ENCODE results near the gene SEMA7A.
A peak's percentile ranks its signal among the peaks of the same experiment; 100 is the strongest.
"Not testable (repeated sequence)": the region's sequence is repeated elsewhere in the genome, so short reads cannot be mapped to it uniquely, and the experiment has no call there.

Gene SEMA7A

GRCh38 chr15:74433592-74434262, at the start of gene SEMA7A:
Gene SEMA7A (minus strand): TSS chr15:74433958. CDS start chr15:74433918, 40 bp downstream.
- H3K4me1 Mint-ChIP-seq = peaks cover 86% of the 10 kb centered on the region
- H3K27ac Mint-ChIP-seq = peak within 1 kb of the TSS; percentile 61 to 92
- H3K9me3 Mint-ChIP-seq = no peaks in the 10 kb centered on the region
- peak within 1 kb of the TSS; percentile 92 to 95 for H3K4me3 Mint-ChIP-seq
- DNase-seq (peak; percentile 83 to 85), ATAC-seq (peak; percentile 89)
- no peaks in the 10 kb centered on the region for H3K27me3 Mint-ChIP-seq

GRCh38 chr15:74482661-74483060, 48.9 kb upstream of the SEMA7A start:
- H3K27me3 Mint-ChIP-seq = no peaks in the 10 kb centered on the region

GRCh38 chr15:74480364-74480763, 46.6 kb upstream of the SEMA7A start:
- DNase-seq, H3K27me3 Mint-ChIP-seq, ATAC-seq, H3K4me3 Mint-ChIP-seq, H3K9me3 Mint-ChIP-seq, H3K4me1 Mint-ChIP-seq: not testable (repeated sequence)
- H3K27ac Mint-ChIP-seq = peak overlapping the region in 1 of 2 donors; percentile 42

More at GRCh38 chr15:74482661-74483060, 48.9 kb upstream of the SEMA7A start:
- DNase-seq = no peak
- no peak overlapping the region for H3K27ac Mint-ChIP-seq
- H3K4me1 Mint-ChIP-seq = peaks cover 3% of the 10 kb centered on the region
- ATAC-seq = no peak
- no peak overlapping the region for H3K4me3 Mint-ChIP-seq
- no peaks in the 10 kb centered on the region for H3K9me3 Mint-ChIP-seq

- H3K27ac Mint-ChIP-seq, ATAC-seq, H3K4me3 Mint-ChIP-seq, H3K27me3 Mint-ChIP-seq, DNase-seq, H3K4me1 Mint-ChIP-seq, H3K9me3 Mint-ChIP-seq: not testable (repeated sequence)
Measured at GRCh38 chr15:74471621-74472020, 37.9 kb upstream of the SEMA7A start.

- ATAC-seq = no peak
- peak overlapping the region in 1 of 2 donors; percentile 34 for H3K27ac Mint-ChIP-seq
- no peaks in the 10 kb centered on the region for H3K4me1 Mint-ChIP-seq
- no peak overlapping the region for H3K4me3 Mint-ChIP-seq
- H3K9me3 Mint-ChIP-seq = no peaks in the 10 kb centered on the region
- no peaks in the 10 kb centered on the region for H3K27me3 Mint-ChIP-seq
- DNase-seq = no peak
Measured at GRCh38 chr15:74470631-74471395, 37.1 kb upstream of the SEMA7A start.

GRCh38 chr15:74468341-74469032, 34.7 kb upstream of the SEMA7A start:
- H3K27me3 Mint-ChIP-seq = no peaks in the 10 kb centered on the region
- no peak overlapping the region for H3K27ac Mint-ChIP-seq
- DNase-seq = no peak
- H3K9me3 Mint-ChIP-seq = peaks cover 9 to 10% of the 10 kb centered on the region in 2 donors
- H3K4me3 Mint-ChIP-seq = no peak overlapping the region
- ATAC-seq = no peak
- H3K4me1 Mint-ChIP-seq = peaks cover 21% of the 10 kb centered on the region

GRCh38 chr15:74466570-74466969, 32.8 kb upstream of the SEMA7A start:
- H3K27me3 Mint-ChIP-seq = no peaks in the 10 kb centered on the region
- peaks cover 9 to 10% of the 10 kb centered on the region in 2 donors for H3K9me3 Mint-ChIP-seq
- no peak overlapping the region for H3K4me3 Mint-ChIP-seq
- no peak for DNase-seq
- peaks cover 40% of the 10 kb centered on the region for H3K4me1 Mint-ChIP-seq
- no peak overlapping the region for H3K27ac Mint-ChIP-seq
- no peak for ATAC-seq

- Mint-ChIP-seq H3K27ac (no peak overlapping the region), H3K4me3 (peak overlapping the region in 1 of 2 donors; percentile 16), H3K4me1 (peaks cover 49% of the 10 kb centered on the region), H3K9me3 (peaks cover 9 to 10% of the 10 kb centered on the region in 2 donors), H3K27me3 (no peaks in the 10 kb centered on the region)
- ATAC-seq = no peak
- DNase-seq = no peak
Measured at GRCh38 chr15:74464897-74465296, 31.1 kb upstream of the SEMA7A start.

- Mint-ChIP-seq H3K4me1 (peaks cover 51% of the 10 kb centered on the region), H3K27ac (no peak overlapping the region), H3K9me3 (peaks cover 9 to 10% of the 10 kb centered on the region in 2 donors), H3K4me3 (peak overlapping the region; percentile 49 to 65), H3K27me3 (no peaks in the 10 kb centered on the region)
- DNase-seq (no peak), ATAC-seq (no peak)
Measured at GRCh38 chr15:74464216-74464615, 30.5 kb upstream of the SEMA7A start.

GRCh38 chr15:74463634-74464033, 29.9 kb upstream of the SEMA7A start:
- peak overlapping the region in 1 of 2 donors; percentile 4 for H3K27ac Mint-ChIP-seq
- H3K27me3 Mint-ChIP-seq = no peaks in the 10 kb centered on the region
- peaks cover 57% of the 10 kb centered on the region for H3K4me1 Mint-ChIP-seq
- H3K4me3 Mint-ChIP-seq = peak overlapping the region; percentile 0 to 52
- peaks cover 9 to 10% of the 10 kb centered on the region in 2 donors for H3K9me3 Mint-ChIP-seq
- DNase-seq (no peak), ATAC-seq (no peak)

- H3K4me1 Mint-ChIP-seq = peaks cover 65% of the 10 kb centered on the region
- no peak for DNase-seq
- peak overlapping the region; percentile 93 to 98 for H3K4me3 Mint-ChIP-seq
- no peaks in the 10 kb centered on the region for H3K27me3 Mint-ChIP-seq
- peaks cover 9 to 10% of the 10 kb centered on the region in 2 donors for H3K9me3 Mint-ChIP-seq
- no peak for ATAC-seq
- H3K27ac Mint-ChIP-seq = peak overlapping the region; percentile 97 to 98
Measured at GRCh38 chr15:74461847-74462511, 28.2 kb upstream of the SEMA7A start.

GRCh38 chr15:74460871-74461846, 27.4 kb upstream of the SEMA7A start, which contains the start of gene UBL7:
Gene UBL7 (minus strand): TSS chr15:74461160. CDS start chr15:74458867, 2,293 bp downstream.
- DNase-seq = peak; percentile 92 to 96

GRCh38 chr15:74460298-74460697, 26.5 kb upstream of the SEMA7A start:
- DNase-seq (no peak), ATAC-seq (no peak)
- Mint-ChIP-seq H3K4me1 (peaks cover 66% of the 10 kb centered on the region), H3K9me3 (peaks cover 9 to 10% of the 10 kb centered on the region in 2 donors), H3K4me3 (peak overlapping the region; percentile 93 to 98), H3K27ac (peak overlapping the region; percentile 97 to 98), H3K27me3 (no peaks in the 10 kb centered on the region)

More at GRCh38 chr15:74460871-74461846, 27.4 kb upstream of the SEMA7A start, which contains the start of gene UBL7:
- Mint-ChIP-seq H3K27me3 (no peaks in the 10 kb centered on the region), H3K27ac (peak within 1 kb of the TSS; percentile 97 to 98), H3K4me3 (peak within 1 kb of the TSS; percentile 93 to 98), H3K9me3 (peaks cover 9 to 10% of the 10 kb centered on the region in 2 donors), H3K4me1 (peaks cover 65% of the 10 kb centered on the region)
- peak; percentile 98 for ATAC-seq

GRCh38 chr15:74459798-74460197, 26.0 kb upstream of the SEMA7A start:
- H3K4me1 Mint-ChIP-seq = peaks cover 66% of the 10 kb centered on the region
- not testable (repeated sequence) for H3K27ac Mint-ChIP-seq

More at GRCh38 chr15:74459798-74460197, 26.0 kb upstream of the SEMA7A start:
- DNase-seq, ATAC-seq, H3K27me3 Mint-ChIP-seq: not testable (repeated sequence)
- peaks cover 9 to 10% of the 10 kb centered on the region in 2 donors for H3K9me3 Mint-ChIP-seq
- H3K4me3 Mint-ChIP-seq = peak overlapping the region; percentile 93 to 98
